Urothelium cell line (cell line): ENCODE results near the gene KIF21B.

Experiments used
- DNase-seq: peaks from one replicate; pipeline ENCODE4 v3.0.0; 2011; ENCODE audit warnings: low spot score, mixed read lengths
- FAIRE-seq: peaks from 2 replicates; lab custom pipeline; 2011; peaks lifted over from hg19 to GRCh38; lab: Jason Lieb, UNC

KIF21B gene

DNA sequence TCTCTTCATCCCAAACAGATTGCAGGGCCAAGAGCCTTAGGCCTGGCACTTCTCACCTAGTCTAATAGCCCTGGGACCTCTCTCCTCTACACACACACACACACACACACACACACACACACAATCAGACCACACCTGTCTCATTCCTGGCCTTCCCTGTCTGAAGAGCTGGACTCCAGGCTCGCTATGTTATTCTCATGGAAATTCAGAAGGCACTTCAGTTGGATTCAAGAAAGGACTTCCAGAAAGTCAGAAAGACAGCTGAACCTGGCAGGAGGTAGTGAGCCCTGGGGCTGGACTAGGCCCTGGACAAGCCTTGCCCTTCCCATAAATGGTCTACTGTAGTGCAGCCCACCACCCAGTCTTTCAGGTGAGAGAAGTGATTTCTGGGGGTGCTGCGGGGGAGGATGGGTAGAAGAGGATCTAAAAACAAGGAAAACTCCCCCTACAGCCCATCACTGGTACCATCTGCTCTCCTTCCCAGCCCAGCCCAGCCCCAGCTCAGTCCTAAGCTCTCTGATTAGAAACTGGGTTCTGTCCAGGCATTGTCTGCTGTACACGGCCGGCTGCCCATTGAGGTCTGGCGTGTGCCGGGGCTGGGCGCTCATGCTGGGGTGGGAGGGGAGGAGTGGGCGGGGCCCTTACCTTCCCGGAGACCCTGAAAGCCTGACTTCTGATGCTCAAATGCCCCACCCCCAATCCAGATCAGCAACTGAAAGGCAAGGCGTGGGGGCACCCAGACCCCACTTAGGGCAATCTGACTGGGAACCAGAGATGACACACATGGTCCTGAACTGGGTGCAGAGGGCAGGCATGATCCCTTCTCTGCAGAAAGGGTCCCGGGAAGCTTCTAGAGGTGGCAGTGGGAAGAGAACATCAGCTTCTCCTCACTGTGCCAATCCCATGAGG is 2.5 kb downstream of the KIF21B start:
- no peak for FAIRE-seq

DNA sequence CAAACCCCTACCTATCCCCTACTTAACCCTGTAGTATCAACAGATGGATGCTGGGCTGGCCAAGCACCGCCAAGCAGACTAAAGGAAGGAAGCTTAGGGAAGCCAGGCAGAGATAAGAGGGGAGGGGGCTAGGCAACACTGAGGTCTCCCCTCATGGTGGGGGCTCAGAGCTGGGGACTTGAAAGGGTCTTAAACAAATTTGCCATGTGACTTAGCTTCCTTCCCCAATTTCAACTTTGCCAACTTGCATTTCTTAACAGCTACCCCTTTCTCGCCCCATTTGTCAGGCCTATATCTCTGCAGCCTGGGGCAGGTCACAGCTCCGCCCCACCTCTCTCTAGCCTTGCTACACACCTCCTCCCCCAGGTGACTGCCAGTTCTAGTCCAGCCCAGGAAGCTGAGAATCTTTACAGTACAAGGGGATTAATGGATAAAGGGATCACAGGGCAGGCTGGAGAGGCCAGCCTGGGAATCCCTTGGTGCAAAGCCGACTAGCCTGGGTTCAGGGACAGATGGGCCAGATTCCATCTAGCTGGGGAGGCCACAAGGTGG is 3.4 kb downstream of the KIF21B start:
- FAIRE-seq (no peak), DNase-seq (no peak)

More for the DNA sequence above, 2.5 kb downstream of the KIF21B start:
- DNase-seq: peak; percentile 40

DNA sequence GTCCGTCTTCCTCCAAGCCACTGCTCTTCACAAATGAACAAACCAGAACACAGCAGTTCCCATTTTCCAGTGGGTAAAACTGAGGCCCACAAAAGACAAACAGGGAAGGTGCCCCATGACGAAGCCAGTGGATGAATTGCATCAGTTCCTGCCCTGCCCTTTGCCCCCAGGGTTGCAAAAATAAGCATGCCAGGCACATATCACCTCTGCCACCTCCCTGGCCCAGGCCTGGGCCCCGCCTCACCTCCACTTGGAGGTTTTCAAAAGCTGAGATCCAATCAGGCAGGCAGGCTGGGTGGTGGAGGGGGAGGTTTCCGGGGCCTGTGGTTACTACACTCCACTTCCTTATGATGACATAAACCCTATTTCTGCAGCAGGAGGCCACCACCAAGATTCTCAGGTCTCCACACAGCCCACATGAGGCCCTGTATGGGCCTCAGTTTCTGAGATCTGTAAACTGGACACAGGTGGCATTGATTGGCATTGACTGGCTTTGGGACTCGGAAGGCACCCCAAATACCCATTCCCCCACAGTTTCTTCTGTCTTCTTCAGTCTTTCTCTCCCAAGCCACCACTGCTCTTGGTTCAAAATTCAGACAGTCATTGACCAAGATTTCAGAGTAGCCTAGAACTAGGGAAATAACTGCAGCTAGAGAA is 4.1 kb downstream of the KIF21B start:
- FAIRE-seq (no peak), DNase-seq (peak; percentile 80)

DNA sequence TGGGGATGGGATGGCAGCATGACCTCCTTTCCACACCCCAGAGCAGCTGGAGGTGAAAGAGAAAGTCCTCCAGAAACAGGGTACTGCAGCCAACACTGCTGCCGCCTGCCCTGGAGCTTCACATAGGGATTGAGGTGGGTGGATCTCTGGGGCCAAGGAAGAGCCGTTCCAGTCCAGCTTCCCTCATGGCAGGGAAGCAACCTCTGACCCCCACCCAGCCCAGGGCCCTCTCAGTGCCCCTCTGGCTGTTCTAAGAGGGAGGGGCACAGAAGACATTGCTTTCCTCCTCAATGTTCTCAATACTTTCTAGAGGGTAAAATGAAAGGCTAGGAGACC is 5.7 kb downstream of the KIF21B start:
- DNase-seq (no peak), FAIRE-seq (no peak)

DNA sequence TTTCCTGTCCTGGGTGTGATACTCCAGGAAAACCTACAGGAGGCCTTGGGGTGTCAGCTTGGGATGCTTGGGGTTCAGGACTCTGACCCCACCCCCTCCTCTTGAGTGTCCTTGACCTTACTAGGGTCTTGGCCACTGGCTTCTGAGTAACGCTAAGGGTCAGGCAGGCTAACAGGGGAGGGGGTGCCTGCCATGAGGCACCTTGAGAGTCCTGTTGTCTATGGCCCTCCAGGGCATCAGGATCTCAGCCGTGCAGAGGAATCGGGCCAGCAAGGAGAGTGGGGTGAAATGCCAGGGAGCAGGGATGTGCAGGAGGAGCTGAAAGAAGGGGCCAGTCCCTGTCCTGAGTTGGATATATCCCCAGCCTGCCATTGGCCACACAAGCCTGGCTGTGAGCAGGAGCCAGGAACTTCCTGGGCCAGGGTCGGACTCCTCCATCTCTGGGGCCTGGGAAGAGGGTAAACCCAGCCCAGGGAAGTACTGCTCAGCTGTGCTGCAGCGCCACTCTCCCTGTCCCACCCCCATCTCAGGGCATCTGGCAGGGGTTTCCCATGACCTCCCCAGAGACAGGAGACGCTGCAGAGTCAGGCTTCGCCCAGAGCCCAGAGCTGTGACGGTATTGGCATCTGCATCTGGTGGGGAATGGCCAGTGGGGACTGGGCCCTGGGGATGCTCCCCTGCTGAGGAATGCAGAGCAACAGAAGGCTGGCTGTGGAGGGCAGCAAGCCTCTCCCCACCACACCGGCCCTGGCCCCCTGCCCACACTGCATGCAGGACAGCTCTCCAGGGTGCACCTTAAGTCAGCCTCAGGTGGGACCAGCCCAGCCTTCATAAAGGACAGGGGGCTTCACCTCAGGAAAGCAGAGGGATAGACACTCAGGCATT is 6.3 kb downstream of the KIF21B start:
- no peak for DNase-seq

DNA sequence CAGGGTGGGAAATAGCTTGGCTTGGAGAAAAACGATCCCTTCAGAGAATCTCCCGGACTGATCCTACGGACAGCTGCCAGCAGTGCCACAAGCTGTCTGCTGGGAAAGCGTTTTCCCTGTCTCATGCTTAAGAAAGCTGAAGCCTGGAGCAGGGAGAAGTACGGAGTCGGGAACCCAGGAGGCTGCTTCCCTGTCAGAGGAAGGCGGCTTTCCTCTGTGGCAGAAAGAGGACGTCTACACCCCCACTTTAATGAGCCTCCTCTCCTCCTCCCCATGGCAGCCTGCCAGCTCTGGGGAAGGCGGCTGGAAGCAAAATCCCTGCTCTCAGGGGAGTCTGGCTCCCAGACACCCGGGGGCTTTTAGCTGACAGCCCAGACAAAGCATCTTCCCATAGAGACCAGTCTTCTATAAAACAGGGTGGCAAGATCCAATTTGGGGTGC is 7.3 kb downstream of the KIF21B start:
- FAIRE-seq (no peak), DNase-seq (no peak)

More for the DNA sequence above, 6.3 kb downstream of the KIF21B start:
- no peak for FAIRE-seq

DNA sequence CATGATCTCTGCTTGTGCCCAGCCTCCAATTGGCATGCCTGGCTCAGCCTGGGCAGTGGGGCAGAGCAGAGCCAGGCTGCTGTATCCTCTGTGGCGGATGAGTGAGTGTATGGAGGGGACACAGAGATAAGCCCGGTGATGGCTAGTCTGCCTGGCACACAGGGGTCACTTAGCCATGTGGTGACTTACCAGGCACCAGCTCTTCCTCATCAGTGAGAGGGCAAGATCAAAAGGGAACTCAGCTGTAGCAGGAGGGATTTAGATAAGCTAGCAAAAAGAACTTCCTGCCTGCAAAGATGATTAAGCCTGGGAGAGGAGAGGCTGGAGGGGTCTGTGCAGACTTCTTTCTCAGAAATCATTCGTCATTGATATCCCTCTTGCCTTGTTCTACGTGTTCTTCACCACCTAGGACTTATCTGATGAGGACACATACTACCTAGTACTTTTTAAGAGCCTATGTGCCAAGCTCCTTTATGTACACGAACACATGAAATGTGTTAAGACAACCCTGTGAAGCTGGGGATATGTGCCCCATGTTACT is 7.9 kb downstream of the KIF21B start:
- DNase-seq (no peak), FAIRE-seq (no peak)

DNA sequence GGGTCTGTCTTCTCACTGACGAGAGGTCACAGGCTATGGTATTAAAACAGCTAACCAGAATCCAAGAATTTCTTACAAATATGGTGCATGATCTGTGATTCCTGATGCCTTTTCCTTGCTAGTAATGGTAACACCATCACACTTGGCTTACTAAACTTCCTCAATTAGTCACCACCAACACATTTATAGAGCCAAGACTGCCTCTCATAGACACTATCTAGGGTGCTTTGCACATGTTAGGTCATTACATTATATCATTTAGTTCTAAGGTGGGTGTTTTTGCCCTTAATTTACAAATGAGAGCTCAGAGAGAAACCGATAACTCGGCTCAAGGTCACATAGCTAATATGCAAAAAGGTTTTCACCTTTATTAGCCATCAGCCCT is 8.7 kb downstream of the KIF21B start:
- FAIRE-seq (no peak), DNase-seq (no peak)

DNA sequence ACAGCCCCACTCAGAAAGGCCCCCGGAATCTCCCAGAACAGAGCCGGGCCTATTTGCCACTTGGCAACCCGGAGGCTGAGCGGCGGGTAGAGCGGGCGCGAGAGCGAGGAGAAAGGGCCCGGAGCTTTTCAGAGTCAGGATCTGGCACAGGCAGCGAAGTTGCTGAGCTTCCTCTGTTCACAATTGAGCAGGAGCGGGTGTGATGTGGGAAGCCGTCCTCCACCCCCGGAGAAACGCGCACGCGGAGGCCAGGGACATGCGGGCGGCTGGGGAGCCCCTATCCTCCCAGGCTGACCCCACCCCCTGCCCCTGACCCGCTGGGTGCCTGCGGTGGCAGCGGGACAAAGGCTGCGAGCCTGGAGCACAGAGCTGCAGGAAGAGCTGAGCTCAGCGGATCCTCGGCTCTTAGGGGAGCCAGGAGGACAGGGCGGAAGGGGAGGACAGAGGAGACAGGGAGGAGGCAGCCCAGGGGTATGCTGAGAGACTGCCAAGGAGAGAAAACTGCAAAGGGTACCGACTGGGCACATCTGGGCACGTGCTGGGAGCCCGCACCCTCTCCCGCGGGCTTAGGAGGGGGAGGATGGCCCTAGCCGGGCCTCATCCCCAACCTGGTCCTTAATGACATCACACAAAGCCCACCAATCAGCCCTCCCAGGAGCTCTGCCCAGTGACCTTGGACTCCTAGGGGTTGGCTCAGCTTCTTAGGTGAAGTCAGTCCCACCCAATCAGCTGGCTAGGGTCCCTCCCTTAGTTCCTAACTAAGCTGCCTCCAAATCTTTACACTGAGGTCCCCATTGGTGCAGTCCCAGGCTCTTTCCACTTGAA is 9.3 kb downstream of the KIF21B start:
- DNase-seq: no peak
- FAIRE-seq: no peak

DNA sequence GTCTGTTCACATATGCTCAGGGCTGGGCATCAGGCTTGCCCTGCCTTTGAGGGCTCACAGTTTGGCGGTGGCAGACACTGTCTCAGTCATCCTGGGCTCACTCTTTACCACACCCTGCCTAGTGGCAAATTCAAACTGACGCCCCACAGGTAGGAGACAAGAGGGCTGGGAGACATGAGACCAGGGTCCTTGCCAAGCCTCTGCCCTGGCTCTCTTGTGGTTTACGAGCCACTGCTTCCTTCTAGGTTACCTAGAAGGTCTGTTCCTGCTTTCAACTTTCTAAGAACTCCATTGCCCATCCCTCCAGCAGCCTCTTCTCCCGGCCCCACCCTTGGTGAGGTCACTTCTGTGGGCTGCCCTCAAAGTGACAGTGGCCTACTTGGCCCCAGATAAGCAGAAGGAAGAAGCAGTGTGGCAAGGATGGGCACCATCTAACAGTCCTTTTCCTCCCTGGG is 10.5 kb downstream of the KIF21B start:
- no peak for DNase-seq
- FAIRE-seq: no peak

DNA sequence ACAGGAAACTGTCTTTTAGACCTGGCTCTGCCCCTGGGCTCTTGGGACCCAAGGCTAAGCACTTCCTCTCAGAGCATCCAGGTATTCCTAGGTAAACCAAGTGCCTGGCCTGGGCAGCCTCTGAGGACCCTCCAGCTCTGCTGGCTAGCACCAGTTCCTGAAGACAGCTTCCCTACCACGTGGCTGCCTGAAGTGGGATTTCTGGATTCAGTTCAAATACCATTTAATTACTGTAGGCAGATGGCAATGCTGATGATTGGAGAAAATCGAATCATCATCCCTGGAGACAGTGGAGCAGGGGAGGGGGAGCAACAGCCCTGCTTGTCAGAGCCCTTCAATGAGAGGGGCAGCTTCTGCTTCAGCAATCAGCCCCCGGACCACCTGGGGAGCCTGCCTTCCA is 11.9 kb downstream of the KIF21B start:
- no peak for FAIRE-seq
- no peak for DNase-seq

DNA sequence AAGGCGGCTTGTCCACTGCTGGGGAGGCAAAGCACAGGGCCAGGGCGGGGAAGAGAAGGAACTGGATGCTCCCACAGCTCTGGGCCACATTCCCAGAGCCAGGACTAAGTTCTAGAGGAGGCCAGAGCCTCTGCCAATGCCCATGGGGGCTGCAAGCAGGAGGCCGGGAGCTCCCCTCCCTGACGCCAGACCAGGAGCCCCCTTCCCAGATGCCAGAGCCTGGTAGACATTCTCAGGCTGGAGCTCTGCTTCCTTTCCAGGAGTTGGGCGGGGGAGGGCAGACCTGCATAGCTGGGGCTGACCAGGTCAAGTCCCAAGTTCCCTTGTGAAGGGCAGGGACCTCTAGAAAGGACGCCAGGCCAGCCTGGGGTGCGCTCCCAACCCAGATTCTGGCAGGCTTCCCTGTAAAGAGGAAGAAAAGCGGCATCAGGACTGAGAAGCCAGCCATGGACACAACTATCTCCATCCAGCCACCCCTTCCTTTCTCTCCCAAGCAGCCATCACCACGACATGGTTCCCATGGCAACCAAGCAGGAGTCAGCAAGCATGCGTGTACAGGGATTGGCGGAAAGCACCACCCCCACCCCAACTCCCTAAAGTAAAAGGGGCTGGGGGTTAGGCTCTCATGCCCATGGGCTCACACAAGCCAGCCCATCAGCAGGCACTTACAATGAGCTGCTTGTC is 13.4 kb downstream of the KIF21B start:
- DNase-seq: no peak
- FAIRE-seq: no peak

DNA sequence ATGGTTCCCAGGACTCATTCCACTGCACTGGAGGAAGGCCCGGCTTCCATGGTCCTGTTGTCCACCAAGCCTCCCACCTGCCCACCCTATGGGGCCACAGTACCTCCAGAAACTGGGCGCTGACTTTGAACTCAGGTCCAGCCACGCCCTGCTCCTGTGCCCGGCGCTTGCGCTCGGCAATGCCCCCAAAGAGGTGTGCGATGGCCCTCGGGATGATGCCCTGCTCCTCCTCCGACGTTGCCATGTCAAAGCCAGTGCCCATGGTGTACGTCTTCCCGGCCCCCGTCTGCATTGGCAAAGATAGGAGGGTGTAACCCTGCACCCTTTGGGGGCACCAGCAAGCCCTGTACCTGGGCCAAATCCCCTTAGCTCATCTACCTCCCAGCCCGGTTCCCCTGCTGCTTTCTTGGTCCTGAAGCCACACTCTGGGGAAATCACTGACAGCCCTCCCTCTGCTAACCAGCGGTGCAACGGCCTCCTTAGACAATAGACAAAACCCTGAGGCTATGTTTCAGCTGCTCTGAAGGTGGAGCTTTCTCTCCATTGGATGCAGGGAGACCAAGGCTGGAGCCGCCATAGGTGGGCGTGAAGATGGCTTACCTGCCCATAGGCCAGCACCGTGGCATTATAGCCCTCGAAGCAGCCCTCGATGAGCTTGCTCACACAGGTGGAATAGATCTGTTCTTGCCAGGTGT is 14.7 kb downstream of the KIF21B start:
- no peak for FAIRE-seq
- no peak for DNase-seq

DNA sequence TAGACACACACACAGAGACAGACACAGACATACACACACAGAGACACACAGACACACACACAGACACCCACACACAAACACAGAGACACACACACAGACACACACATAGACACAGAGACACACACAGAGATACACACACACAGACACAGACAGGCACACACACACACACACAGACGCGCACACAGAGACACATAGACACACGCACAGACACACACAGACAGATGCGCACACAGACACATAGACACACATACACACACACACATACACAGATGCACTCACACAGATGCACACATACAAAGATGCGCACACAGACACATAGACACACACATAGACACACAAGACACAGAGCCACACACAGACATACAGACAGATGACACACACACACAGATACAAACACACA is 16.0 kb downstream of the KIF21B start:
- DNase-seq (no peak), FAIRE-seq (peak; percentile 42)

DNA sequence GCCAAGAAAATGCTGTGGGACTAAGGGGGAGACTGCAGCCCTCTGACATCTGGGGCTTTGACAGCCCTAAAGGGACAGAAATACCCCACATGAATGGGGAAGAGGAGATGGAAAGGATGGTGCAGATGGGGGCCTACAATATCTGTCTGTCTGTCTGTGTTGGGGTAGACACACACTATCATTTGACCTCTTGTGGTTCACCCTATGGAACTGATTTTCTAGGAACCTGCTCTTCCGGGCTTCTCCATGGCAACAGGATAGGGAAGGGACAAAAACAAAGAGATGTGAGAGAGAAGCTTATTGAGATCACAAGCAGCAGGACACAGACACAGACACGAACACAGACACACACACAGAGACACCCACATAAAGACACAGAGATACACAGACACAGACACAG is 17.1 kb downstream of the KIF21B start:
- DNase-seq (no peak), FAIRE-seq (no peak)

DNA sequence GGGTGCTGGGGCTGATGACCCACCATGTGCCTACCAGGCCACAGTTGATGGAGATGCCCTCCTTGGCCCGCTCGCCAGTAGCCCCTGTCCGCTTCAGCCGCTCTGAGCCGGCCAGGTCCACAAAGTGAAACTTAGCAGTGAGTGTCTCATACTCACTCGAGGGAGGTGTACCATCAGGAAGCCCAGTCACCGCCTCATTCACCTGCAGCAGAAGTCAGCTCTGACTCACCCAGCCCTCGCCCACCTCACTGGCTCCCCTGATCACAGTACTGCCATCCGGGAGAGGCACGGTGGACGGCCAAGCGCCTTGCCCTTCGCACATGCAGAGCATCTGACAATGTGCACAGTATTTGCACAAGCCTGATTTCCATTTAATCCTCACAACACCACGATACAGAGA is 18.8 kb downstream of the KIF21B start:
- DNase-seq (no peak), FAIRE-seq (no peak)

DNA sequence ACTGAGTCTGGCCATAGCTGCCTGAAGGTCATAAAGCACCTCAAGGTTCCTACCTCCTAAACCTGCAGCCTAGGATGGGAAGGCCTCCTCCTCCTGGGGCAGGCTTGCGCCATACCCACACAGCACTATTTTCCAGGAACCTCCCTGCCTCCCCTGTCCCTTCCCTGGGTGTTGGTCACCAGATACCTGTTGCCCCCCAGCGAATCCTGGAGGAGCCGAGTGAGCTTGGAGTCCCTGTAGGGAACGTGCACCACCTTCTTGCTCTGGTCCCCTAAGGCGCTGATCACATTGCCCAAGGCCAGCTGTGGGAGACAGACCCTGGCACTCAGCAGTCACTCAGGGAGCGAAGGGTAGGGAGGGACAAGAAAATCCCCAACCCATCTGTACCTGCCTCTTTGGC is 19.4 kb downstream of the KIF21B start:
- FAIRE-seq (no peak), DNase-seq (no peak)

DNA sequence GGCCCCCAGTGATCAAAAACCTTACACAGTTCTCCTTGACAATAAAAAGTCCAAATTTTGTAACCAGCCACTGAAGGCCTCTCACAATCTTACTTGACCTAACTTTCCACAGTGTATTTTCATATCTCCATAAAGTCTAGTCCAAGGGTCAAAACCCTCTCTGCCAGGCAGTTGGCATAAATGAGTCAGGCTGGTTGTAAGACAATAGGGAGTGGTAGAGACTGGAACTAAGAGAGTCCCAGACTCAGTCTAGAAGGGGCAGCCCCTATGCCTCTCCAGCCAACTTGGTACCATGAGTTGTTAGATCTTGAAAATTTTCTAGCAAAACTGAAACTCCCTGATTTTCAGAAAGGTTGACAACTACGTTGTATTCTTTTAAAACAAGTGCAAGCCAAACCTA is 21.0 kb downstream of the KIF21B start:
- DNase-seq: no peak
- FAIRE-seq: no peak

DNA sequence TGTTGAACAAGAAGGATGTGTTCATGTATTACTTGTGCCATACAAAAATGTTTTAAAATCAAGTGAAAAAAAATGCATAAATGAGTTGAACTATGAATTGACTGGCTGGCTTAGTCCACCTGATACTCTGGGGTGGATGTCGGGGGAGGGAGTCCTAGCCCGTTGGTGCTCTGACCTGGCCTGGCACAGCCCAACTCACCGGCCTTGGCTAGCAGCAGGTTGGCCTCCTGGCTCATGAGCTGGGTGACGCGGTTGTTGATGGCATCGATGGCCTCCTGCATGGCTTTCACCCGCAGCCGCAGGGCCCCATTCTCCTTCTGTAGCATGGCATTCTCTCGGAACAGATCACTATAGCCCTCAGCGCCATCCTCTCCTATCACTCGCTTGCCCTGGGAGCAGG is 21.6 kb downstream of the KIF21B start:
- DNase-seq (no peak), FAIRE-seq (no peak)
